ENCODE data around the gene AUP1. TPM values are rescaled to one million over a fixed set of nuclear protein-coding genes. Genes with fewer than 3 reads are reported as not detected.

Gene AUP1
- total and polyA plus RNA-seq, 2 of the 4 experiments (the other 2 are of a cell fraction), result 47.5 to 100.0 TPM

GRCh38 chr2:74535440-74535965, 6.0 kb upstream of the AUP1 start:
- no TSS peak for BruUV-seq (replicated peaks)
- no peak overlapping the region for H3K4ac ChIP-seq (ENCODE audit: low read depth, low read length)
- H3K79me1 ChIP-seq (ENCODE audit: low read depth in 1 of 2, low read length in 2 of 2), result peaks cover 14 to 19% of the 10 kb centered on the region in 2 experiments
- CTCF ChIA-PET, result no interaction called here
- H3K27me3 ChIP-seq (ENCODE audit: control insufficient read depth, insufficient read depth, low read length), result no peaks in the 10 kb centered on the region
- DNase-seq, result no peak
- H3K18ac ChIP-seq (ENCODE audit: low read depth, low read length), result no peak overlapping the region
- H2AFZ ChIP-seq (replicated peaks; ENCODE audit: low read length, poor library complexity), result no peak overlapping the region
- H3K9me1 ChIP-seq (ENCODE audit: insufficient read depth, low read length), result peaks cover 9% of the 10 kb centered on the region
- in situ Hi-C loops (cut with MboI; ENCODE audit: low sequenced_read_pairs), result no loop called here
- H3K36me3 ChIP-seq (ENCODE audit: control insufficient read depth, insufficient read depth, low read length), result peaks cover 29% of the 10 kb centered on the region
- no peak for ATAC-seq (ENCODE audit: low read depth)
- H4K5ac ChIP-seq (ENCODE audit: low read depth, low read length), result no peak overlapping the region
- no peak overlapping the region for H2BK20ac ChIP-seq (ENCODE audit: low read depth, low read length)
- no peak overlapping the region for H2BK120ac ChIP-seq (ENCODE audit: low read depth, low read length)
- POLR2A ChIA-PET (ENCODE audit: unreplicated experiment), result no interaction called here
- no peak overlapping the region for H3K14ac ChIP-seq (replicated peaks; ENCODE audit: low read depth, low read length)
- no peak overlapping the region for H4K8ac ChIP-seq (ENCODE audit: low read depth in 2 of 2, low read length in 2 of 2)
- no peak overlapping the region for H3K9ac ChIP-seq (ENCODE audit: low read depth, low read length)
- no peak overlapping the region for H2AK9ac ChIP-seq (replicated peaks; ENCODE audit: low read depth, low read length, poor library complexity)
- 96% methylated on average over 4 of the region's 10 CpGs; no CpG with 5 or more reads in 1 of the 2 experiments for WGBS, 2 experiments (ENCODE audit: extremely low coverage in 2 of 2, insufficient read length in 1 of 2)
- no peak overlapping the region for H3K56ac ChIP-seq (ENCODE audit: extremely low read depth, insufficient read depth, low read length)
- intact Hi-C loops (cut with micrococcal nuclease), result no loop called here
- peaks cover 7% of the 10 kb centered on the region for H3K4me1 ChIP-seq (ENCODE audit: control insufficient read depth, insufficient read depth, low read length)
- no peak overlapping the region for H2BK15ac ChIP-seq (ENCODE audit: low read depth, low read length)
- no peak overlapping the region for H3K4me3 ChIP-seq (ENCODE audit: insufficient read depth, low read depth, low read length)
- H4K20me1 ChIP-seq (ENCODE audit: insufficient read depth, low read length), result no peaks in the 10 kb centered on the region
- H4K91ac ChIP-seq (ENCODE audit: insufficient read depth, low read depth, low read length), result no peak overlapping the region
- dilution Hi-C loops (cut with HindIII; ENCODE audit: low sequenced_read_pairs, unreplicated experiment), result no loop called here
- no peak overlapping the region for H2AK5ac ChIP-seq (ENCODE audit: low read depth, low read length)
- H3K9me3 ChIP-seq (ENCODE audit: control insufficient read depth, insufficient read depth, low read length), result no peaks in the 10 kb centered on the region
- TF ChIP-seq USF2 (IDR thresholded peaks at IDR 0.05; ENCODE audit: low read depth, low read length) (no peak), RFX5 (IDR thresholded peaks at IDR 0.05; ENCODE audit: low read depth, low read length) (no peak), BHLHE40 (IDR thresholded peaks at IDR 0.05; ENCODE audit: low read depth, low read length) (no peak)
- H3K27ac ChIP-seq (ENCODE audit: insufficient read depth, low read length), result no peak overlapping the region
- no peak overlapping the region for H3K4me2 ChIP-seq (ENCODE audit: low read depth, low read length)
- no peak overlapping the region for H2BK5ac ChIP-seq (ENCODE audit: low read depth, low read length, poor library complexity, severe bottlenecking)
- no peak overlapping the region for H3K23ac ChIP-seq (ENCODE audit: low read depth, low read length)

All from IMR-90 (cell line).